Karpas-422 (cell line): Measurements from ENCODE around the gene KRTAP10-8. TPM values are rescaled to one million over a fixed set of nuclear protein-coding genes. Genes with fewer than 3 reads are reported as not detected.
"Not testable (repeated sequence)": the region's sequence is repeated elsewhere in the genome, so short reads cannot be mapped to it uniquely, and the experiment has no call there.

Experiments used
- DNase-seq: peaks from one replicate; pipeline ENCODE4 v3.0.0-alpha.2; 2015
- H2AFZ ChIP-seq: fragments of 200-600 bp; sonication (generic); 2 replicates; pipeline ENCODE4 v1.6.1; 2014; ENCODE audit warnings: antibody characterized with exemption, low read length, mixed read lengths
- H3K27ac ChIP-seq: fragments of 200-600 bp; sonication (generic); 2 replicates; pipeline ENCODE4 v1.5.1; 2014; ENCODE audit warnings: mild to moderate bottlenecking, low read length, moderate library complexity
- H3K27me3 ChIP-seq: fragments of 200-600 bp; sonication (generic); 2 replicates; pipeline ENCODE4 v1.6.1; 2014; ENCODE audit warnings: low read length, mixed read lengths
- H3K36me3 ChIP-seq: fragments of 200-600 bp; sonication (generic); 2 replicates; pipeline ENCODE4 v1.6.1; 2014; ENCODE audit warnings: low read length, mixed read lengths; ENCODE audit not compliant: insufficient read depth
- H3K4me1 ChIP-seq: fragments of 200-600 bp; sonication (generic); 2 replicates; pipeline ENCODE4 v1.6.1; 2014; ENCODE audit warnings: mild to moderate bottlenecking, low read length, mixed read lengths
- H3K4me2 ChIP-seq: fragments of 200-600 bp; sonication (generic); 2 replicates; pipeline ENCODE4 v1.6.1; 2014; ENCODE audit warnings: low read length, low read depth, mild to moderate bottlenecking; ENCODE audit not compliant: poor library complexity, severe bottlenecking
- H3K4me3 ChIP-seq: fragments of 200-600 bp; sonication (generic); 2 replicates; pipeline ENCODE4 v1.5.1; 2014; ENCODE audit warnings: mild to moderate bottlenecking, antibody characterized with exemption, low read length, mixed read lengths
- H3K79me2 ChIP-seq: fragments of 200-600 bp; sonication (generic); 2 replicates; pipeline ENCODE4 v1.6.1; 2014; ENCODE audit warnings: mild to moderate bottlenecking, low read length, mixed read lengths
- H3K9ac ChIP-seq: fragments of 200-600 bp; sonication (generic); 2 replicates; pipeline ENCODE4 v1.6.0; 2014; ENCODE audit warnings: low read length
- H3K9me2 ChIP-seq: fragments of 200-600 bp; sonication (generic), shearing (Covaris generic); replicated peaks from 2 replicates; pipeline ENCODE4 v1.6.0; 2014; ENCODE audit warnings: mild to moderate bottlenecking, low read length, moderate library complexity; ENCODE audit not compliant: insufficient read depth
- H3K9me3 ChIP-seq: fragments of 300-700, 200-600 bp; sonication (generic); 2 replicates; pipeline ENCODE4 v1.6.1; 2014; ENCODE audit warnings: low read length, mixed read lengths
- H4K20me1 ChIP-seq: fragments of 200-600 bp; sonication (generic); 2 replicates; pipeline ENCODE4 v1.6.1; 2014; ENCODE audit warnings: mild to moderate bottlenecking, antibody characterized with exemption, low read length, low read depth; ENCODE audit not compliant: insufficient read depth
- total RNA-seq: library from RNA; depleted of rRNA; stranded (reverse); fragments of >200 nt; shearing (Covaris generic); gene quantifications from 2 replicates; pipeline ENCODE4 v1.2.3, GENCODE V29; 2014; ENCODE audit warnings: low replicate concordance

KRTAP10-8 gene
- total RNA-seq, 1 experiment from 2014 or later: not detected

- H3K4me1 ChIP-seq: no peaks in the 10 kb centered on the region
- no peak overlapping the region for H3K9ac ChIP-seq
- H3K27ac ChIP-seq: no peak overlapping the region
- no peak overlapping the region for H2AFZ ChIP-seq
- no peaks in the 10 kb centered on the region for H3K79me2 ChIP-seq
- no peak for DNase-seq
- H3K9me2 ChIP-seq: no peaks in the 10 kb centered on the region
- no peak overlapping the region for H3K4me3 ChIP-seq
- H3K4me2 ChIP-seq: no peak overlapping the region
- no peaks in the 10 kb centered on the region for H3K36me3 ChIP-seq
- H4K20me1 ChIP-seq: no peaks in the 10 kb centered on the region
- no peaks in the 10 kb centered on the region for H3K27me3 ChIP-seq
- no peaks in the 10 kb centered on the region for H3K9me3 ChIP-seq
Observed at GRCh38 chr21:44576025-44576420, 35.9 kb upstream of the KRTAP10-8 start.

GRCh38 chr21:44578371-44579055, 33.4 kb upstream of the KRTAP10-8 start:
- H3K4me3 ChIP-seq: no peak overlapping the region
- no peak for DNase-seq
- no peaks in the 10 kb centered on the region for H3K9me2 ChIP-seq
- H3K4me1 ChIP-seq: no peaks in the 10 kb centered on the region
- H3K9ac ChIP-seq: no peak overlapping the region
- H2AFZ ChIP-seq: no peak overlapping the region
- H3K27me3 ChIP-seq: no peaks in the 10 kb centered on the region
- no peaks in the 10 kb centered on the region for H3K79me2 ChIP-seq
- no peak overlapping the region for H3K27ac ChIP-seq
- no peaks in the 10 kb centered on the region for H3K9me3 ChIP-seq
- no peak overlapping the region for H3K4me2 ChIP-seq
- no peaks in the 10 kb centered on the region for H4K20me1 ChIP-seq
- H3K36me3 ChIP-seq: no peaks in the 10 kb centered on the region

GRCh38 chr21:44579056-44579832, 32.6 kb upstream of the KRTAP10-8 start:
- no peaks in the 10 kb centered on the region for H3K9me2 ChIP-seq

GRCh38 chr21:44579833-44580144, 32.1 kb upstream of the KRTAP10-8 start:
- Histone ChIP-seq H3K79me2 (no peaks in the 10 kb centered on the region), H2AFZ (no peak overlapping the region), H3K36me3 (no peaks in the 10 kb centered on the region), H3K9ac (no peak overlapping the region), H3K27me3 (no peaks in the 10 kb centered on the region), H3K4me2 (no peak overlapping the region), H3K4me3 (no peak overlapping the region), H3K9me3 (no peaks in the 10 kb centered on the region), H3K9me2 (no peaks in the 10 kb centered on the region), H4K20me1 (no peaks in the 10 kb centered on the region), H3K4me1 (no peaks in the 10 kb centered on the region), H3K27ac (no peak overlapping the region)
- no peak for DNase-seq

More at GRCh38 chr21:44579056-44579832, 32.6 kb upstream of the KRTAP10-8 start:
- Histone ChIP-seq H3K36me3 (no peaks in the 10 kb centered on the region), H3K4me2 (no peak overlapping the region), H3K9ac (no peak overlapping the region), H3K4me3 (no peak overlapping the region), H4K20me1 (no peaks in the 10 kb centered on the region), H3K4me1 (no peaks in the 10 kb centered on the region), H3K79me2 (no peaks in the 10 kb centered on the region), H2AFZ (no peak overlapping the region), H3K9me3 (no peaks in the 10 kb centered on the region), H3K27ac (no peak overlapping the region), H3K27me3 (no peaks in the 10 kb centered on the region)
- DNase-seq: no peak

GRCh38 chr21:44580231-44580821, 31.6 kb upstream of the KRTAP10-8 start, which contains the start of gene KRTAP10-5:
Gene KRTAP10-5 (minus strand): TSS chr21:44580604. CDS start chr21:44580578, 26 bp downstream.
- not testable (repeated sequence) for DNase-seq, H3K36me3 ChIP-seq, H4K20me1 ChIP-seq, H3K9ac ChIP-seq, H3K79me2 ChIP-seq, H3K9me2 ChIP-seq, H3K4me1 ChIP-seq, H3K4me3 ChIP-seq, H3K9me3 ChIP-seq, H2AFZ ChIP-seq, H3K4me2 ChIP-seq, H3K27ac ChIP-seq, H3K27me3 ChIP-seq

- no peak for DNase-seq
- Histone ChIP-seq H3K9me3 (no peaks in the 10 kb centered on the region), H3K9ac (no peak overlapping the region), H3K4me3 (no peak overlapping the region), H3K9me2 (no peaks in the 10 kb centered on the region), H3K79me2 (no peaks in the 10 kb centered on the region), H4K20me1 (no peaks in the 10 kb centered on the region), H3K27ac (no peak overlapping the region), H2AFZ (no peak overlapping the region), H3K36me3 (no peaks in the 10 kb centered on the region), H3K4me2 (no peak overlapping the region), H3K27me3 (no peaks in the 10 kb centered on the region), H3K4me1 (no peaks in the 10 kb centered on the region)
Observed at GRCh38 chr21:44581158-44581557, 30.7 kb upstream of the KRTAP10-8 start.

- Histone ChIP-seq H3K27me3 (no peaks in the 10 kb centered on the region), H4K20me1 (no peaks in the 10 kb centered on the region), H3K4me2 (no peak overlapping the region), H3K4me3 (no peak overlapping the region), H3K9ac (no peak overlapping the region), H3K9me3 (no peaks in the 10 kb centered on the region), H3K27ac (no peak overlapping the region), H3K36me3 (no peaks in the 10 kb centered on the region), H3K4me1 (no peaks in the 10 kb centered on the region), H3K79me2 (no peaks in the 10 kb centered on the region), H3K9me2 (no peaks in the 10 kb centered on the region), H2AFZ (no peak overlapping the region)
- no peak for DNase-seq
Observed at GRCh38 chr21:44582055-44582454, 29.8 kb upstream of the KRTAP10-8 start.

GRCh38 chr21:44583089-44583799, 28.6 kb upstream of the KRTAP10-8 start:
- Histone ChIP-seq H3K4me3 (no peak overlapping the region), H3K79me2 (no peaks in the 10 kb centered on the region), H4K20me1 (no peaks in the 10 kb centered on the region), H3K4me1 (no peaks in the 10 kb centered on the region), H3K36me3 (no peaks in the 10 kb centered on the region), H3K9ac (no peak overlapping the region), H2AFZ (no peak overlapping the region), H3K27ac (no peak overlapping the region), H3K9me2 (no peaks in the 10 kb centered on the region), H3K27me3 (no peaks in the 10 kb centered on the region), H3K4me2 (no peak overlapping the region), H3K9me3 (no peaks in the 10 kb centered on the region)
- no peak for DNase-seq
